ENCODE data around the gene FIGNL1. TPM values are rescaled to one million over a fixed set of nuclear protein-coding genes. Genes with fewer than 3 reads are reported as not detected.

The FIGNL1 gene
- total and polyA plus RNA-seq, 2 donors = 9.0 to 21.9 TPM

- no peaks in the 10 kb centered on the region for H3K36me3 ChIP-seq (ENCODE audit: control insufficient read depth in 2 of 2, insufficient read depth in 2 of 2, low read length in 1 of 2)
- no peak overlapping the region for H3K4me3 ChIP-seq (ENCODE audit: low read length in 2 of 2)
- no peaks in the 10 kb centered on the region for H3K4me1 ChIP-seq (ENCODE audit: control insufficient read depth in 2 of 2, insufficient read depth in 2 of 2, low read length in 2 of 2)
- no peak overlapping the region for H3K27ac ChIP-seq (ENCODE audit: low read depth in 1 of 2, low read length in 1 of 2)
- 84% methylated on average over 5 of the region's 5 CpGs for WGBS
- no peaks in the 10 kb centered on the region for H3K27me3 ChIP-seq (ENCODE audit: control insufficient read depth in 2 of 2, insufficient read depth in 1 of 2, low read length in 1 of 2)
- no peaks in the 10 kb centered on the region for H3K9me3 ChIP-seq (ENCODE audit: control insufficient read depth in 2 of 2, insufficient read depth in 1 of 2, low read length in 1 of 2)
- DNase-seq (ENCODE audit: low read depth in 6 of 9, low spot score in 9 of 9) = no peak
Observed at GRCh38 chr7:50491209-50491608, 41.1 kb upstream of the FIGNL1 start.

GRCh38 chr7:50488379-50488778 lies 38.2 kb upstream of the FIGNL1 start:
- Histone ChIP-seq H3K36me3 (ENCODE audit: control insufficient read depth in 2 of 2, insufficient read depth in 2 of 2, low read length in 1 of 2) (no peaks in the 10 kb centered on the region), H3K9me3 (ENCODE audit: control insufficient read depth in 2 of 2, insufficient read depth in 1 of 2, low read length in 1 of 2) (no peaks in the 10 kb centered on the region), H3K27me3 (ENCODE audit: control insufficient read depth in 2 of 2, insufficient read depth in 1 of 2, low read length in 1 of 2) (no peaks in the 10 kb centered on the region), H3K4me1 (ENCODE audit: control insufficient read depth in 2 of 2, insufficient read depth in 2 of 2, low read length in 2 of 2) (no peaks in the 10 kb centered on the region), H3K27ac (ENCODE audit: low read depth in 1 of 2, low read length in 1 of 2) (no peak overlapping the region), H3K4me3 (ENCODE audit: low read length in 2 of 2) (no peak overlapping the region)
- no peak for DNase-seq (ENCODE audit: low read depth in 6 of 9, low spot score in 9 of 9)

- H3K27ac ChIP-seq (ENCODE audit: low read depth in 1 of 2, low read length in 1 of 2) = no peak overlapping the region
- no peaks in the 10 kb centered on the region for H3K9me3 ChIP-seq (ENCODE audit: control insufficient read depth in 2 of 2, insufficient read depth in 1 of 2, low read length in 1 of 2)
- no peak for DNase-seq (ENCODE audit: low read depth in 6 of 9, low spot score in 9 of 9)
- WGBS = 97% methylated on average over 1 of the region's 1 CpG
- no peaks in the 10 kb centered on the region for H3K36me3 ChIP-seq (ENCODE audit: control insufficient read depth in 2 of 2, insufficient read depth in 2 of 2, low read length in 1 of 2)
- H3K4me1 ChIP-seq (ENCODE audit: control insufficient read depth in 2 of 2, insufficient read depth in 2 of 2, low read length in 2 of 2) = no peaks in the 10 kb centered on the region
- no peaks in the 10 kb centered on the region for H3K27me3 ChIP-seq (ENCODE audit: control insufficient read depth in 2 of 2, insufficient read depth in 1 of 2, low read length in 1 of 2)
- H3K4me3 ChIP-seq (ENCODE audit: low read length in 2 of 2) = no peak overlapping the region
Observed at GRCh38 chr7:50486512-50486911, 36.4 kb upstream of the FIGNL1 start.

GRCh38 chr7:50481867-50482266 lies 31.7 kb upstream of the FIGNL1 start:
- no peak overlapping the region for H3K4me3 ChIP-seq (ENCODE audit: low read length in 2 of 2)
- H3K9me3 ChIP-seq (ENCODE audit: control insufficient read depth in 2 of 2, insufficient read depth in 1 of 2, low read length in 1 of 2) = no peaks in the 10 kb centered on the region
- WGBS = 95% methylated on average over 8 of the region's 8 CpGs
- no peak for DNase-seq (ENCODE audit: low read depth in 6 of 9, low spot score in 9 of 9)
- H3K27me3 ChIP-seq (ENCODE audit: control insufficient read depth in 2 of 2, insufficient read depth in 1 of 2, low read length in 1 of 2) = no peaks in the 10 kb centered on the region
- no peaks in the 10 kb centered on the region for H3K4me1 ChIP-seq (ENCODE audit: control insufficient read depth in 2 of 2, insufficient read depth in 2 of 2, low read length in 2 of 2)
- no peaks in the 10 kb centered on the region for H3K36me3 ChIP-seq (ENCODE audit: control insufficient read depth in 2 of 2, insufficient read depth in 2 of 2, low read length in 1 of 2)
- no peak overlapping the region for H3K27ac ChIP-seq (ENCODE audit: low read depth in 1 of 2, low read length in 1 of 2)

GRCh38 chr7:50480797-50481196 lies 30.6 kb upstream of the FIGNL1 start:
- Histone ChIP-seq H3K9me3 (ENCODE audit: control insufficient read depth in 2 of 2, insufficient read depth in 1 of 2, low read length in 1 of 2) (no peaks in the 10 kb centered on the region), H3K27ac (ENCODE audit: low read depth in 1 of 2, low read length in 1 of 2) (no peak overlapping the region), H3K4me1 (ENCODE audit: control insufficient read depth in 2 of 2, insufficient read depth in 2 of 2, low read length in 2 of 2) (no peaks in the 10 kb centered on the region), H3K27me3 (ENCODE audit: control insufficient read depth in 2 of 2, insufficient read depth in 1 of 2, low read length in 1 of 2) (no peaks in the 10 kb centered on the region), H3K36me3 (ENCODE audit: control insufficient read depth in 2 of 2, insufficient read depth in 2 of 2, low read length in 1 of 2) (no peaks in the 10 kb centered on the region), H3K4me3 (ENCODE audit: low read length in 2 of 2) (no peak overlapping the region)
- DNase-seq (ENCODE audit: low read depth in 6 of 9, low spot score in 9 of 9) = no peak
- WGBS = 76% methylated on average over 4 of the region's 4 CpGs

GRCh38 chr7:50479743-50480517 lies 29.8 kb upstream of the FIGNL1 start:
- DNase-seq (ENCODE audit: low read depth in 6 of 9, low spot score in 9 of 9) = no peak
- 95% methylated on average over 7 of the region's 7 CpGs for WGBS

GRCh38 chr7:50477640-50478039 lies 27.5 kb upstream of the FIGNL1 start:
- 93% methylated on average over 6 of the region's 6 CpGs for WGBS
- DNase-seq (ENCODE audit: low read depth in 6 of 9, low spot score in 9 of 9) = no peak
- H3K27me3 ChIP-seq (ENCODE audit: control insufficient read depth in 2 of 2, insufficient read depth in 1 of 2, low read length in 1 of 2) = no peaks in the 10 kb centered on the region
- no peaks in the 10 kb centered on the region for H3K36me3 ChIP-seq (ENCODE audit: control insufficient read depth in 2 of 2, insufficient read depth in 2 of 2, low read length in 1 of 2)
- H3K27ac ChIP-seq (ENCODE audit: low read depth in 1 of 2, low read length in 1 of 2) = no peak overlapping the region
- no peaks in the 10 kb centered on the region for H3K4me1 ChIP-seq (ENCODE audit: control insufficient read depth in 2 of 2, insufficient read depth in 2 of 2, low read length in 2 of 2)
- H3K4me3 ChIP-seq (ENCODE audit: low read length in 2 of 2) = no peak overlapping the region
- H3K9me3 ChIP-seq (ENCODE audit: control insufficient read depth in 2 of 2, insufficient read depth in 1 of 2, low read length in 1 of 2) = no peaks in the 10 kb centered on the region

More at GRCh38 chr7:50479743-50480517, 29.8 kb upstream of the FIGNL1 start:
- H3K4me1 ChIP-seq (ENCODE audit: control insufficient read depth in 2 of 2, insufficient read depth in 2 of 2, low read length in 2 of 2) = no peaks in the 10 kb centered on the region
- no peak overlapping the region for H3K4me3 ChIP-seq (ENCODE audit: low read length in 2 of 2)
- H3K9me3 ChIP-seq (ENCODE audit: control insufficient read depth in 2 of 2, insufficient read depth in 1 of 2, low read length in 1 of 2) = no peaks in the 10 kb centered on the region
- no peak overlapping the region for H3K27ac ChIP-seq (ENCODE audit: low read depth in 1 of 2, low read length in 1 of 2)
- H3K27me3 ChIP-seq (ENCODE audit: control insufficient read depth in 2 of 2, insufficient read depth in 1 of 2, low read length in 1 of 2) = no peaks in the 10 kb centered on the region
- no peaks in the 10 kb centered on the region for H3K36me3 ChIP-seq (ENCODE audit: control insufficient read depth in 2 of 2, insufficient read depth in 2 of 2, low read length in 1 of 2)

- Histone ChIP-seq H3K4me1 (ENCODE audit: control insufficient read depth in 2 of 2, insufficient read depth in 2 of 2, low read length in 2 of 2) (no peaks in the 10 kb centered on the region), H3K27ac (ENCODE audit: low read depth in 1 of 2, low read length in 1 of 2) (no peak overlapping the region), H3K36me3 (ENCODE audit: control insufficient read depth in 2 of 2, insufficient read depth in 2 of 2, low read length in 1 of 2) (no peaks in the 10 kb centered on the region), H3K4me3 (ENCODE audit: low read length in 2 of 2) (no peak overlapping the region), H3K9me3 (ENCODE audit: control insufficient read depth in 2 of 2, insufficient read depth in 1 of 2, low read length in 1 of 2) (no peaks in the 10 kb centered on the region), H3K27me3 (ENCODE audit: control insufficient read depth in 2 of 2, insufficient read depth in 1 of 2, low read length in 1 of 2) (no peaks in the 10 kb centered on the region)
- DNase-seq (ENCODE audit: low read depth in 6 of 9, low spot score in 9 of 9) = no peak
- 95% methylated on average over 9 of the region's 9 CpGs for WGBS
Observed at GRCh38 chr7:50476953-50477625, 26.9 kb upstream of the FIGNL1 start.

GRCh38 chr7:50475340-50475739 lies 25.2 kb upstream of the FIGNL1 start:
- no peak overlapping the region for H3K27ac ChIP-seq (ENCODE audit: low read depth in 1 of 2, low read length in 1 of 2)
- H3K9me3 ChIP-seq (ENCODE audit: control insufficient read depth in 2 of 2, insufficient read depth in 1 of 2, low read length in 1 of 2) = no peaks in the 10 kb centered on the region
- no peak for DNase-seq (ENCODE audit: low read depth in 6 of 9, low spot score in 9 of 9)
- H3K4me3 ChIP-seq (ENCODE audit: low read length in 2 of 2) = no peak overlapping the region
- whole genome bisulfite sequencing = 72% methylated on average over 4 of the region's 4 CpGs
- H3K27me3 ChIP-seq (ENCODE audit: control insufficient read depth in 2 of 2, insufficient read depth in 1 of 2, low read length in 1 of 2) = no peaks in the 10 kb centered on the region
- H3K36me3 ChIP-seq (ENCODE audit: control insufficient read depth in 2 of 2, insufficient read depth in 2 of 2, low read length in 1 of 2) = no peaks in the 10 kb centered on the region
- no peaks in the 10 kb centered on the region for H3K4me1 ChIP-seq (ENCODE audit: control insufficient read depth in 2 of 2, insufficient read depth in 2 of 2, low read length in 2 of 2)
